Stimulated activated CD4-positive, alpha-beta T cell treated with anti-CD3 and anti-CD28 coated beads, Interleukin-4, amount 100 ng/mL, for 48 hours (primary cell): ENCODE results near the gene HMOX1.
"Not testable (repeated sequence)": the region's sequence is repeated elsewhere in the genome, so short reads cannot be mapped to it uniquely, and the experiment has no call there.

Experiments used
- DNase-seq, 2 donors: peaks; one replicate each; pipeline ENCODE4 v3.0.0-alpha.2; 2020; ENCODE audit warnings: low read depth in 2 of 2

HMOX1 gene

DNA sequence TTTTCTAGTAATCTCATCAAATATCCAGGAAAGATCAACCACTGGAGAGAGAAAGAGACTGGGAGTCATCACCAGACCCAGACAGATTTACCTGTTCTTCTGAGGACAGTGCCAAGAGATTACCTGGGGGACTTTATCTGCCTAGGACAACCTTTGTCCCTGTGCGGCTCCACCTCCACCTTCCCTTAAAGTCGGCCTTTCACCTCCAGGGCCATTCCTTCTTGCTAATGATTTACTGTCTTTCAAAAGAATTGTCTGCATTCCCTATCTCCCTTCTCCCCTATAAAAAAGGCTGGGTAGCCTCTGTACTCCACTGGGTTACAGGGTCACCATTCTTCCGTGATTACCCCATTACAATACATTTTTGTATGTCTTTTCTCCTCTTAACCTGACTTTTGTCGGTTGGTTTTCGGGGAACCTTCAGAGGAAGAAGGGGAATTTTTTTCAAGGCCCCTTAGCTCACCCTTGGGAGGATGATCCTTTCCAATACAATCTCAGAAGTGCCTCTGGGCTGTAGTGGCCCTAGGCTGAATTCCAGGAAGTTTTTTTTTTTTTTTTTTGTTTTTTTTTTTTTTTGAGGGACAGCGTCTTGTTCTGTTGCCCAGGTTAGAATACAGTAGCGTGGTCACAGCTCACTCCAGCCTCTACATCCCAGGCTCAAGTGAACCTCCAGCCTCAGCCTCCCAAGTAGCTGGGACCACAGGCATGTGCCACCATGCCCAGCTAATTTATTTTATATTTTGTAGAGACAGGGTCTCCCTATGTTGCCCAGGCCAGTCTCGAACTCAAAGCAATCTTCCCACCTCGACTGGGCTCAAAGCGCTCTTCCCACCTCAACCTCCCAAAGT lies 1.5 kb upstream of the HMOX1 start:
- DNase-seq, result no peak

DNA sequence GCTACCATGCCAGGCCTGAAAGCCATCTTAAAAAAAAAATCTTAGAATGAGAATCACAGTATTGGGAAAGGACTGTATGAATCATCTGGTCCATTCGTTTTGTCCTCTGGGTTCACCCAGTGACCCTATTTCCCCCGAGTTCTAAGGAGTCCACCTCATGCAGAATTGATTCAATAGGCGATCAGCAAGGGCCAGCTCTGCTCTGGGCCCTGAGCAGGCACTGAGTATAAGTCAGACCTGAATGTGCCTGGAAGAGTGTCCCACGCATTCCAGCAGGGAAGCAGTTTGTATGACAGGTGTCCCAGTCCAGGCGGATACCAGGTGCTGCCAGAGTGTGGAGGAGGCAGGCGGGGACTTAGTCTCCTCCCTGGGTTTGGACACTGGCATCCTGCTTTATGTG lies 883 bp upstream of the HMOX1 start:
- no peak for DNase-seq

DNA sequence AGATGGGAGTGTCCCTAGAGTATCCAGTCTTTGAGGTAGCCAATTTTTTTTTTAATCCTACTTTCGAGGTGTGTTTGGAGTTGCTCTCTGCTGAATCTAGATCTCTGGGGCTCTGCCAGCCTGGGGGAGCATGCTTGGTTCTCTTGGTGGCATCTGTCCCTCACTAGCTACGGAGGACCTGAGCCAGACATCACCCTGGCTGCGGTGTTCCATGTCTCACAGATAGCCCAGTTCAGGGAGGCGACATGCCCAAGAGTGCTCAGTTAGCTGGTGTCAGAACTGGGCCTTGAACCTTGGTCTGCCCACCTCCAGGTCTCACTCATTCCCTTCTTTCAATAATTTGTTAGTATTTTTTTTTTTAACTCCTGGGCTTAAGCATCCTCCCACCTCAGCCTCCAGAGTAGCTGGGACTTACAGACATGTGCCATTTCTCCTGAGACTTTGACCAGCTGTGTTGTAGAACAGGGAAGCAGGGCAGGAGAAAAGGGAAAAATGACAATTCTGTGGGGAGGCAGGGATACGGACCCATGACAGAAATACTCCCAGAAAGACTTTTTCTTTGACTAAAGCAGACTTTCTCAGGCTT lies 621 bp downstream of the HMOX1 start:
- no peak for DNase-seq

DNA sequence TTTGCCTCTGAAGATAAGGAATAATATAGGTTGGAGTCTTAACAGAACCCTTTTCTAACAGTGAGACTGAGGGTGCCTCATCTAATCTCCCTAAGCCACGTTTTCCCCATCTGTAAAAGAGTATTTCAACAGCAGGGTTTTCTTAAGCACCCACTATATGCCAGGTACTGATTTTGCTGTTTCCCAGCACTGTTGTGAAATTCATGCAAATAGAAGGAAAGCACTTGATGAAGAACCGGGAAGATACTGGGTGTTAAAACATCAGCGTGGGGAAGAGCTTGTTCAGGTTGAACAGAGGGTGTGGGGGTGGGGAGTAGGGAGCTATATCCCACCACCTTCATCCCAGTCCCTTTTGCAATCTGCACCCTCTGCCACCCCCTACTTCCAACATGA lies 2.8 kb downstream of the HMOX1 start:
- DNase-seq, result no peak

DNA sequence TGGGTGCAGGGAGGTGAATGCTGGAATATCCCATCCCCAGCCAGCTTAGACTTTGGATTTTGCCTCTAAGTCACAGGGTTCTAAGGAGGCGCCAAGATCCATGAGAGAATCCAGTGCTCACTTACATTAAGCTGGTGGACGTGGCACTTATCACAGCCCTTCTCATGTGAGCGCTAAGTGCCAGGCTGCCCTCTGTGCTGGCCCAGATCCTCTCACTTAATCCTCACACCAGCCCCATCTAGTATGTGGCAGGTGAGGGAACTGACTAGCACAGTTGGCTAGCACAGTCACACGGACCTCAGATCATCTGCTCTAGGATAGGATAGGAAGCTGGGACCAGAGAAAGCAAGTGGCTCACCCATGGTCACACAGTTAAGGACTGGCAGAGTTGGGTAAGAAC lies 3.6 kb downstream of the HMOX1 start:
- DNase-seq, result no peak

DNA sequence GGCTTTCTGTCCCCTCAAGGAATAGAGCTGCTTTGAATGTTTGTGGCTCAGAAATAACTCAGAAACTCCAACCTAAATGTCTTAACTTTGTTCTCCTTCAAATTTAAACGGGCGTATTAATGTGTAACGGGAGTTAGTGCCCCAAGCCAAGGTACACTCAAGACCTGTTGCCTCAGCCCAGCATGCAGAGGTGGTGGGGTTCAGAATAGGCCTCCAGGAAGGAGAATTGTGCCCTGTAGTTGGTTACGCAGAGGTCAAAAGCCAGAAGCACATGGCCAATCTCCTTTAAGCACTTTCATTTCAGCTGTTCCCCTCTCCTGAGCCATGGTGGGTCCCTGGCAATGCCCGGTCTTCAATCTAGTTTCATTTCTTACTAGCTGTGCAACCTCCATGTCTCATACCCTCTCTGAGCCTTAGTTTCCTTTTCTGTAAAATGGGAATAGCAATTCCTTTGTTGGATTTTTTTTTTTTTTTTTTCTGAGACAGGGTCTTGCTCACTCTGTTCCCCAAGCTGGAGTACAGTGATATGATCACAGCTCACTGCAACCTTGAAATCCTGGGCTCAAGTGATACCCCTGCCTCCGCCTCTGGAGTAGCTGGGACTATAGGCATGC lies 4.2 kb downstream of the HMOX1 start:
- no peak for DNase-seq

DNA sequence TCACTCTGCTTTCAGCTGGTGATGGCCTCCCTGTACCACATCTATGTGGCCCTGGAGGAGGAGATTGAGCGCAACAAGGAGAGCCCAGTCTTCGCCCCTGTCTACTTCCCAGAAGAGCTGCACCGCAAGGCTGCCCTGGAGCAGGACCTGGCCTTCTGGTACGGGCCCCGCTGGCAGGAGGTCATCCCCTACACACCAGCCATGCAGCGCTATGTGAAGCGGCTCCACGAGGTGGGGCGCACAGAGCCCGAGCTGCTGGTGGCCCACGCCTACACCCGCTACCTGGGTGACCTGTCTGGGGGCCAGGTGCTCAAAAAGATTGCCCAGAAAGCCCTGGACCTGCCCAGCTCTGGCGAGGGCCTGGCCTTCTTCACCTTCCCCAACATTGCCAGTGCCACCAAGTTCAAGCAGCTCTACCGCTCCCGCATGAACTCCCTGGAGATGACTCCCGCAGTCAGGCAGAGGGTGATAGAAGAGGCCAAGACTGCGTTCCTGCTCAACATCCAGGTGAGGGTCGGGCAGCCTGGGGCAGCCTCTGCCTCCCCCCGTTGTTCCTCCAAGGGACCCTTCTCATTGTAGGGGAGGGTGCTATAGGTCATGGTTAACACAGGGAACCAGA lies 5.9 kb downstream of the HMOX1 start:
- no peak for DNase-seq

DNA sequence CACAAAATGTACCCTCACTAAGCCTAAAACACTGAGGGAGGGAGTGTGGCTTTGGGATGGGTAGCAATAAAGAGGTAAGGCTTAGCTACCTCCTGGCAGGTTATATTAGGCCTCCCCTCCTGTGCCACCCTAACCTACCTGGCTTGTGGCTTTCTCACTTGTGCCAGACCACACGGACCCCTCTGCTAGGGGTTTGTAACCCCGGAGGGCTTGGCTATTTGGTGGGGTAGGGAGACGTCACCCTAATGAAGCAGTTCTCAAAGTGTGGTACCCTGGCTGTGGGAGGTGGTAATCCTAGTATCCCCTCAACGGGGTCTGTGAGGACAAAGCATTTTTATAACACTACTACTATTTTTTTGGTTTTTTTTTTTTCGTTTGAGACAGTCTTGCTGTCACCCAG lies 10.0 kb downstream of the HMOX1 start:
- no peak for DNase-seq

DNA sequence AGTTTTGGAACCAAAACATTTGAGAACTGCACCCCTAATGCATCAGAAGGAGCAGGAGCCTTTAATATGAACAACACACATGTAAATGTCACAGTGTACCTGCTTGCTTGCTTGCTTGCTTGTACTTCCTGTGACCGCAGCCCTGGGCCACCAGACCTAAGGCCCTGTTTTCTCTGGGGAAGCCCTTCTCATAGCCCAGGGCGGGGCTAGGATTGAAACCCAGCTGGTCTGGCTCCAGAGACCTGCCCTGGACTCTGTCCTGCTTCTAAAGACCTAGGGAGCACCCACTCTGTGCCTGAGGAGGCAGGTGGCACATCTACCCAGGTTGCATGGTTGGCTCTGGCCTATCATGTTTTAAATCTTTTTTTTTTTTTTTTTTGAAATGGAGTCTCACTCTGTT lies 11.5 kb downstream of the HMOX1 start:
- DNase-seq, result no peak

DNA sequence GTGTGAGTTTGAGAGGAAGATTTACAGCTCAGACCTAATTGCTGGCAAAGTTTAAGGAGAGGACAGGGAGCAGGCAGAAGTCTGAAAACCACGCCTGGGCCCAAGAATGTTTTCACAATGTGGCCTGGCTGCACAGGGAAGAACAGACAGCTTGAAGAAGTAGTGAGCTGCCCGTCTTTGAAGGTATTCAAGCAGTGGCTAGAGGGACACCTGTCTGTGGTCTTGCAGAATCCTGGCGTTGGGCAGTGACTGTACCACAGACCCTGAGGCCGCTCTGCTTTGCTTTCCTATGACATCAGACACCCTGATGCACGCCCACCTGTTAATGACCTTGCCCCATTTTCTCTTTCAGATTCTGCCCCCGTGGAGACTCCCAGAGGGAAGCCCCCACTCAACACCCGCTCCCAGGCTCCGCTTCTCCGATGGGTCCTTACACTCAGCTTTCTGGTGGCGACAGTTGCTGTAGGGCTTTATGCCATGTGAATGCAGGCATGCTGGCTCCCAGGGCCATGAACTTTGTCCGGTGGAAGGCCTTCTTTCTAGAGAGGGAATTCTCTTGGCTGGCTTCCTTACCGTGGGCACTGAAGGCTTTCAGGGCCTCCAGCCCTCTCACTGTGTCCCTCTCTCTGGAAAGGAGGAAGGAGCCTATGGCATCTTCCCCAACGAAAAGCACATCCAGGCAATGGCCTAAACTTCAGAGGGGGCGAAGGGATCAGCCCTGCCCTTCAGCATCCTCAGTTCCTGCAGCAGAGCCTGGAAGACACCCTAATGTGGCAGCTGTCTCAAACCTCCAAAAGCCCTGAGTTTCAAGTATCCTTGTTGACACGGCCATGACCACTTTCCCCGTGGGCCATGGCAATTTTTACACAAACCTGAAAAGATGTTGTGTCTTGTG lies 12.5 kb downstream of the HMOX1 start:
- no peak for DNase-seq

DNA sequence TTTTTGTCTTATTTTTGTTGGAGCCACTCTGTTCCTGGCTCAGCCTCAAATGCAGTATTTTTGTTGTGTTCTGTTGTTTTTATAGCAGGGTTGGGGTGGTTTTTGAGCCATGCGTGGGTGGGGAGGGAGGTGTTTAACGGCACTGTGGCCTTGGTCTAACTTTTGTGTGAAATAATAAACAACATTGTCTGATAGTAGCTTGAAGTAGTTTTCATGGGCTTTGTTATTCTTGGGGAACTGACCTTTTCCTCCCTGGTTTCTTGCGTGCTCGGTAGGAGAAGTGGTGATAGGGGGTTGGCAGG lies 13.1 kb downstream of the HMOX1 start:
- no peak for DNase-seq

DNA sequence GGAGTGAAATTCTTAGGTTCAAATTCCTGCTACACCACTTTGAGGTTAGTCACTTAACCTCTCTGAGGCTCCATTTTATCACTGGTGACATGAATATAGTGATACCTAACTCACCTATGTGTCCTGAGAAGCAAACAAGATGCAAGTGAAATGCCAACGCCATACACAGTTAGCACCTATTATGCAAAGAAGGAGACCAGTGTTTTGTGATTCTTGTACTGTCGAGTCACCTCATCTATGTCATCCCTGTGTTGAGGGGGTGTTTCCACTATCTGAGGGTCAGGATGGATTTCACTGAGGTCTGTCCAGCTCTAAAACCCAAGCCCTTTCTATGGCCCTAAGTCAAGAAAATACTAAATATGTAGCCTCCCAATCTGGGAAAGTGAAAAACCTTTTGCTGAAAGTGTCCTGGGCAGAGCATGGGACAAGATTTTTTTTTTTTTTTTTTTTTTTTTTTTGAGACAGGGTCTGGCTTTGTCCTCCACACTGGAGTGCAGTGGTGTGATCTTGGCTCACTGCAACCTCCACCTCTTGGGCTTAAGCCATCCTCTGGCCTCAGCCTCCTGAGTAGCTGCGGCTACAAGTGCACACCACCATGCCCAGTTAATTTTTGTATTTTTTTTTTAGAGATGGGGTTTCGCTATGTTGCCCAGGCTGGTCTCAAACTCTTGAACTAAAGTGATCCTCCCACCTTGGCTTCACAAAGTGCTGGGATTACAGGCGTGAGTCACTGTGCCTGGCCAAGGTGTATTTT lies 14.1 kb downstream of the HMOX1 start:
- no peak for DNase-seq

DNA sequence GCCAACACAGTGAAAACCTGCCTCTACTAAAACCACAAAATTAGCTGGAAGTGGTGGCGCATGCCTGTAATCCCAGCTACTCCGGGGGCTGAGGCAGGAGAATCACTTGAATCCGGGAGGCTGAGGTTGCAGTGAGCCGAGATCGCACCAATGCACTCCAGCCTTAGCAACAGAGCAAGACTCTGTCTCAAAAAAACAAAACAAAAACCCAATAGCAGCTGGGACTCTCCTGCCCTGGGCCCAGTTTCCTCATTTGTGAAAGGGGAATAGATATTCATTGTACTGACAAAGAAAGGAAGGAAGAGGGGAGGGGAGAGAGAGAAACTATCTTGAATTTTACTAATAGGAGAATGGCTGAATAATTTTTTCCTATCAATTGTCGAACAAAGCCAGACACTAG lies 15.7 kb downstream of the HMOX1 start:
- not testable (repeated sequence) for DNase-seq

DNA sequence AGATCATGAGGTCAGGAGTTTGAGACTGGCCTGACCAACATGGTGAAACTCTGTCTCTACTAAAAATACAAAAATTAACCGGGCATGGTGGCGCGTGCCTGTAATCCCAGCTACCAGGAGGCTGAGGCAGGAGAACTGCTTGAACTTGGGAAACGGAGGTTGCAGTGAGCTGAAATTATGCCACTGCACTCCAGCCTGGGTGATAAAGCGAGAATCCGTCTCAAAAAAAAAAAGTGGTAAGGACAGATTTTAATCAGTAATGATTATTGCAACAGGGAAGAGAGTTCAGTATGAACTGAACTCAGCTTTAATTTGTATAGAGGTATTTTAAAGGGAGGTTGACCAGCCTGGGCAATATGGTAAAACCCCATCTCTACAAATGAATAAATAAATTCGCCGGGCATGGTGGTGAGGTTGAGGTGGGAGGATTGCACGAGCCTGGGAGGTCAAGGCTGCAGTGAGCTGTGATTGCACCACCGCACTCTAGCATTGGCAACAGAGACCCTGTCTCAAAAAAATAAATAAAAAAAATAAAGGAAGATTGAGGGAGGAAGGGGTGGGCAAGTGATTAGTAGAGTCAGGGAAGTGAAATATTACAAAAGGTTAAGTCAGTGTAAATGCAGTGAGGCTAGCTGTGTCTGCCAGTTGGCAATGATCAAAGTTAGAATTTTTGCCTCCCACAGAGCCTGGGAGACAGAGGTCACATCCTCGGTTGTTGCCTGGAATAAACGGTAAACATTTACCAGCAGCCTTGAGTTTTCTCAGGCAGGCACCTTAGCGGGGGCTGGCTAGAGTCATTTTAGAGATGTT lies 16.4 kb downstream of the HMOX1 start:
- DNase-seq, result no peak

DNA sequence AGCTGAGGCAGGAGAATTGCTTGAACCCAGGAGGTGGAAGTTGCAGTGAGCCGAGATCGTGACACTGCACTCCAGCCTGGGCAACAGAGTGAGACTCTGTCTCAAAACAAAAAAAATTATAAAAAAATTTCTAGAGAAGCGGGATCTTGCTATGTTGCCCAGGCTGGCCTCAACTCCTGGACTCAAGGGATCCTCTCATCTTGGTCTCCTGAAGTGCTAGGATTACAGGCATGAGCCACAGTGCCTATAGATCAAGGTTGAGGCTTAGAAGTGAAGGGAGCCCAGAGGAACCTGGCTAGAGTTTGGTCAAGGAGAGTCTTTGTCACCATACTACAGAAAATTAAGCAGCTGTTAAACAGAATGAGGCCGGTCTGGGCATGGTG lies 17.7 kb downstream of the HMOX1 start:
- DNase-seq, result no peak

DNA sequence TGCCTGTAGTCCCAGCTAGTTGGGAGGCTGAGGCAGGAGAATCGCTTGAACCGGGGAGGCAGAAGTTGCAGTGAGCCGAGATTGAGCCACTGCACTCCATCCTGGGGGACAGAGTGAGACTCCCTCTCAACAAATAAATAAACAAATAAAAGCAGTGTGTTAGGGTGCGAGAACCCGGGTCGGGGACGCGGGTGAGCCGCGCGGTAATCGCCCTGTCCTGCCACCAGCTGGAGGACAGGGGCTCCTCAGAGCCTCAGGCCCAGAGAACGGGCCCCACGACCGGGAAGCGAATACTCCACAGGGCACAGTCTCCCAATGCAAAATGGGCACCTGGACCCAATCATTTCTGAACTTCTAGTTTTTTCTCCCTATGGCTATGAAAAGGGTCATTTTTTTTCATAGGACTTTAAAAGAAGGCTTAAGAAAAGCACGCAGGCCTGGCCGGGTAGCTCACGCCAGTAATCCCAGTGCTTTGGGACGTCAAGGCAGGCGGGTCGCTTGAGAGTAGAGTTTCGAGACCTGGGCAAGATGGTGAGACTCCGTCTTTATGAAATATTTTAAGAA lies 18.3 kb downstream of the HMOX1 start:
- peak in 1 of 2 donors; percentile 15 for DNase-seq

DNA sequence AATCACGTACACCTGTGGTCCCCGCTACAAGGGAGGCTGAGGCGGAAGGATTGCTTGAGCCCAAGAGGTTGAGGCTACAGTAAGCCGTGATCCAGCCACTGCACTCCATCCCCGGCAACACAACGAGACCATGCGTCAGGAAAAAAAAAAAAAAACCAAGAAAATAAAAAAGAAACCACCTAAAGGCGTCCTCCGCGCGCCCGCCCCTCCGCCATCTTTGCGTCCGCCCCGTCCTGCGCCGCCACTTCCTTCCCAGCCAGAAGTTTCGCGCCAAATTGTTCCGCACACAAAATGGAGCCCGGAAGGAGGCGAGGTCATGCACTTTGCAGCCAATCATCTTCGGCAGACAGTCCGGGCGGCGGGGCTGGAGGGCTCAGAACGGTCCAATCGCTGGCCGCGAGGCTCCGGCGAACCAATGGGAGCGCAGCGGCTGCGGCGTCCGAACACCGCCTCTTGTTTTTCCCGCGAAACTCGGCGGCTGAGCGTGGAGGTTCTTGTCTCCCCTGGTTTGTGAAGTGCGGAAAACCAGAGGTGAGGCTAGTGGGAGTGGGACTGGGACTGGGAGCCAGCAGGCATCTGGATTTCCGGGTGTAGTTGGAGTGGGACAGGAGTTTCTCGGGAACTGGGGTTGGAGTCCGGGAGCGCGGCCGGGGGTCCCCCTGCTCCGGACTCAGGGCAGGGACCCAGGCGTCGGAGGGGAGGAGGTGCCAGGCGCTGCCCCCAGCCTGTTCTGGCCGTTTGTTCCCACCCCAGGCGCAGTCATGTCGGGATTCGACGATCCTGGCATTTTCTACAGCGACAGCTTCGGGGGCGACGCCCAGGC lies 19.0 kb downstream of the HMOX1 start, which contains the start of gene MCM5:
Gene MCM5 (plus strand): TSS at position 463 of the 823 bp plus-strand sequence. CDS start 299 bp downstream, at position 762.
- DNase-seq, result peak; percentile 96 to 98

DNA sequence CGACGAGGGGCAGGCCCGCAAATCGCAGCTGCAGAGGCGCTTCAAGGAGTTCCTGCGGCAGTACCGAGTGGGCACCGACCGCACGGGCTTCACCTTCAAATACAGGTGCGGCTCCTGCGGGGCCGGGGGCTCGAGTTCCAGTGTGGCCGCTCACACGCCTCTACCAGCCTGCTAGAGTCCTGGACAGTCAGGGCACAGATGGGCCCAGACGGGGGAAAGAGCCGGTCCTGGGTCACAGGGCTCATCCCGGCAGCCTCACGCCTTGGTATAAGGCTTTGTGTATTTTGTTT lies 19.6 kb downstream of the HMOX1 start:
- DNase-seq, result peak in 1 of 2 donors; percentile 16

DNA sequence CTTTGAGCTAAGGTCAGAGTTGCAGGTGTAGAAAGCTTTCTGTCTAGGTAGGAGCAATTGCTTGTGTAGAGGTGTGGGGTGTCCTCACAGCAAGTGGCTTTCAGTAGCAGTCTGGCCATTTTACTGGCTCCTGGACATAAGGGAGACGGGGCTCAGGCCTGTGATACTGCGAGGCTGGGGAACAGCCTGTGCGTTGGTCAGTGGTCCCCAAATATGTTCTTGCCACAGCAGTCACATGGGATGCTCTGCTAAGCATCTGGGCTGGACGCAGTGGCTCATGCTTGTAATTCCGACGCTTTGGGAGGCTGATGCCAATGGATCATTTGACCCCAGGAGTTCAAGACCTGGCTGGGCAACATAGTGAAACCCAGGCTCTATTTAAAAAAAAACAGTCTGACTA lies 21.0 kb downstream of the HMOX1 start:
- no peak for DNase-seq
